BE2C (cell line): ENCODE measurements around the gene PCDHB12.
"Not testable (repeated sequence)": the region's sequence is repeated elsewhere in the genome, so short reads cannot be mapped to it uniquely, and the experiment has no call there.

Experiments
- DNase-seq: peaks from one replicate; pipeline ENCODE4 v3.0.0-alpha.2; 2020
- H3K27me3 ChIP-seq: fragments of 250-450 bp; sonication (Bioruptor Pico); 2 replicates; pipeline ENCODE4 v1.5.1; 2020; ENCODE audit warnings: mild to moderate bottlenecking
- H3K36me3 ChIP-seq: fragments of 250-450 bp; sonication (Bioruptor Pico); 2 replicates; pipeline ENCODE4 v1.5.1; 2020; ENCODE audit warnings: mild to moderate bottlenecking
- H3K4me1 ChIP-seq: fragments of 250-450 bp; sonication (Bioruptor Pico); 2 replicates; pipeline ENCODE4 v1.5.1; 2020
- H3K4me3 ChIP-seq: 2 replicates; pipeline ENCODE4 v1.5.1; 2011; ENCODE audit warnings: low read depth, low read length
- H3K9me3 ChIP-seq: fragments of 250-450 bp; sonication (Bioruptor Pico); 2 replicates; pipeline ENCODE4 v1.5.1; 2020
- TF ChIP-seq, protein P1 (sequence below): IDR thresholded peaks from 2 replicates; pipeline ENCODE4 v1.5.1; 2012; ENCODE audit warnings: mild to moderate bottlenecking, low read depth, low read length

Gene PCDHB12

DNA sequence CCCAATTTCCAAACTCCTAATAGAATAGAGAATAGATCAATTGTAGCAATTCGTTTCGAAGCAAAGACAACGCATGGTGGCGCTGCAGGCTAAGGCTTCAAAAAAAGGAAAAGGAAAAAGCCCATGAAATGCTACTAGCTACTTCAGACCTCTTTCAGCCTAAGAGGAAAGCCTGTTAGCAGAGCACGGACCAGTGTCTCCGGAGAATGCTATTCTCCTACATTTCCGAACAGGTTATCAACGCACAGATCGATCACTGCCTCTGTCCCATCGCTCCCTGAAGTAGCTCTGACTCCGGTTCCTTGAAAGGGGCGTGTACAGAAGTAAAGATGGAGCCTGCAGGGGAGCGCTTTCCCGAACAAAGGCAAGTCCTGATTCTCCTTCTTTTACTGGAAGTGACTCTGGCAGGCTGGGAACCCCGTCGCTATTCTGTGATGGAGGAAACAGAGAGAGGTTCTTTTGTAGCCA lies 36.8 kb downstream of the PCDHB12 start, which contains the start of gene PCDHB15:
PCDHB15 (plus strand) TSS at position 146 of the 468 bp plus-strand sequence; CDS start at position 330, 184 bp downstream.
- TF ChIP-seq, protein P1, sequence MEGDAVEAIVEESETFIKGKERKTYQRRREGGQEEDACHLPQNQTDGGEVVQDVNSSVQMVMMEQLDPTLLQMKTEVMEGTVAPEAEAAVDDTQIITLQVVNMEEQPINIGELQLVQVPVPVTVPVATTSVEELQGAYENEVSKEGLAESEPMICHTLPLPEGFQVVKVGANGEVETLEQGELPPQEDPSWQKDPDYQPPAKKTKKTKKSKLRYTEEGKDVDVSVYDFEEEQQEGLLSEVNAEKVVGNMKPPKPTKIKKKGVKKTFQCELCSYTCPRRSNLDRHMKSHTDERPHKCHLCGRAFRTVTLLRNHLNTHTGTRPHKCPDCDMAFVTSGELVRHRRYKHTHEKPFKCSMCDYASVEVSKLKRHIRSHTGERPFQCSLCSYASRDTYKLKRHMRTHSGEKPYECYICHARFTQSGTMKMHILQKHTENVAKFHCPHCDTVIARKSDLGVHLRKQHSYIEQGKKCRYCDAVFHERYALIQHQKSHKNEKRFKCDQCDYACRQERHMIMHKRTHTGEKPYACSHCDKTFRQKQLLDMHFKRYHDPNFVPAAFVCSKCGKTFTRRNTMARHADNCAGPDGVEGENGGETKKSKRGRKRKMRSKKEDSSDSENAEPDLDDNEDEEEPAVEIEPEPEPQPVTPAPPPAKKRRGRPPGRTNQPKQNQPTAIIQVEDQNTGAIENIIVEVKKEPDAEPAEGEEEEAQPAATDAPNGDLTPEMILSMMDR, result peak; percentile 45
- H3K4me3 ChIP-seq, result peak within 1 kb of the TSS; percentile 12; the same call in 1 of the 2 replicates
- no peaks in the 10 kb centered on the region for H3K4me1 ChIP-seq
- peak; percentile 33 for DNase-seq
- H3K36me3 ChIP-seq, result no peaks in the 10 kb centered on the region
- no peaks in the 10 kb centered on the region for H3K27me3 ChIP-seq
- H3K9me3 ChIP-seq, result no peaks in the 10 kb centered on the region; the same call in 1 of the 2 replicates

DNA sequence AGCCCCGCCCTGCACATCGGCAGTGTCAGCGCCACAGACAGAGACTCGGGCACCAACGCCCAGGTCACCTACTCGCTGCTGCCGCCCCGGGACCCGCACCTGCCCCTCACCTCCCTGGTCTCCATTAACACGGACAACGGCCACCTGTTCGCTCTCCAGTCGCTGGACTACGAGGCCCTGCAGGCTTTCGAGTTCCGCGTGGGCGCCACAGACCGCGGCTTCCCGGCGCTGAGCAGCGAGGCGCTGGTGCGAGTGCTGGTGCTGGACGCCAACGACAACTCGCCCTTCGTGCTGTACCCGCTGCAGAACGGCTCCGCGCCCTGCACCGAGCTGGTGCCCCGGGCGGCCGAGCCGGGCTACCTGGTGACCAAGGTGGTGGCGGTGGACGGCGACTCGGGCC lies 38.5 kb downstream of the PCDHB12 start:
- not testable (repeated sequence) for H3K4me3 ChIP-seq, H3K9me3 ChIP-seq, H3K36me3 ChIP-seq, H3K27me3 ChIP-seq, H3K4me1 ChIP-seq, DNase-seq

DNA sequence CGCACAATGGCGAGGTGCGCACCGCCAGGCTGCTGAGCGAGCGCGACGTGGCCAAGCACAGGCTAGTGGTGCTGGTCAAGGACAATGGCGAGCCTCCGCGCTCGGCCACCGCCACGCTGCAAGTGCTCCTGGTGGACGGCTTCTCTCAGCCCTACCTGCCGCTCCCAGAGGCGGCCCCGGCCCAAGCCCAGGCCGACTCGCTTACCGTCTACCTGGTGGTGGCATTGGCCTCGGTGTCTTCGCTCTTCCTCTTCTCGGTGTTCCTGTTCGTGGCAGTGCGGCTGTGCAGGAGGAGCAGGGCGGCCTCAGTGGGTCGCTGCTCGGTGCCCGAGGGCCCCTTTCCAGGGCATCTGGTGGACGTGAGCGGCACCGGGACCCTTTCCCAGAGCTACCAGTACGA lies 38.9 kb downstream of the PCDHB12 start:
- DNase-seq, H3K27me3 ChIP-seq, H3K4me3 ChIP-seq, H3K4me1 ChIP-seq, H3K9me3 ChIP-seq, H3K36me3 ChIP-seq: not testable (repeated sequence)

DNA sequence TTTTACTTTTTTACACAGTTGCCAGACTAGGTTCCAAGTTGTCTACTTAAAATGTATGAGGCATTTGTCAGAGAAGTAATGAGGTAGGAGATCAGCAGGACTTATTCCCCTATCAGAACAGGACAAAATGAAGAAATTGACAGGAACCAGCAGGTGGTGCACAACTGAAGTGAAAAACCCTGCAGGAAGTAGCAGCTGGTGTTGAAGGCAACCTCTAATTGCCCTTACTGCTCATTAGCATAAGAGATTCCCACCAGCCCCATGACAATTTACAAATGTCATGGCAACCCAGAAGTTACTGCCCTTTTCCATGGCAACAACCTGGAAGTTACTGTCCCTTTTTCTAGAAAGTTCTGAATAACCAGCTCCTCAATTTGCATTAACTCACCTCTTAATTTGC lies 42.1 kb downstream of the PCDHB12 start:
- no peak for DNase-seq
- Histone ChIP-seq H3K4me1 (no peaks in the 10 kb centered on the region), H3K36me3 (no peaks in the 10 kb centered on the region), H3K9me3 (peaks cover 4% of the 10 kb centered on the region), H3K4me3 (no peak overlapping the region), H3K27me3 (no peaks in the 10 kb centered on the region)
- TF ChIP-seq, protein P1, result no peak

DNA sequence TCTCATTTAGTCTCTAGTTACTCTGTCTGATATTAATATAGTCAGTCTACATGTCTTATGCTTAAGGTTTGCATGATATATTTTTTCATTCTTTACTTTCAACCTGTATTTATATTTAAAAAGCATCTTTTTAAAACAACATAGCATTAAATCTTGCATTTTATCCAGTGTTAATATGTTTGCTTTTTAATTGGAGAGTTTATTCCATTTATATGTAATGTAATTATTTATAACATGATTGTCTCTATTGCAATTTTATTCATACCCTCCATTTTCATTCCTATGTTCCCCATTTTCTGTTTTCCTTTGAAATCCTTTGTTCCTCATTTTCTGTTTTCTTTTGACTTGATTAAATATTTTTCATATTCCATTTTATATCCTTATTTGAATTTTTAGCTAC lies 49.9 kb downstream of the PCDHB12 start:
- Histone ChIP-seq H3K4me1 (no peaks in the 10 kb centered on the region), H3K4me3 (no peak overlapping the region), H3K27me3 (no peaks in the 10 kb centered on the region), H3K9me3 (peaks cover 14% of the 10 kb centered on the region), H3K36me3 (no peaks in the 10 kb centered on the region)
- no peak for DNase-seq
- TF ChIP-seq, protein P1, result no peak

DNA sequence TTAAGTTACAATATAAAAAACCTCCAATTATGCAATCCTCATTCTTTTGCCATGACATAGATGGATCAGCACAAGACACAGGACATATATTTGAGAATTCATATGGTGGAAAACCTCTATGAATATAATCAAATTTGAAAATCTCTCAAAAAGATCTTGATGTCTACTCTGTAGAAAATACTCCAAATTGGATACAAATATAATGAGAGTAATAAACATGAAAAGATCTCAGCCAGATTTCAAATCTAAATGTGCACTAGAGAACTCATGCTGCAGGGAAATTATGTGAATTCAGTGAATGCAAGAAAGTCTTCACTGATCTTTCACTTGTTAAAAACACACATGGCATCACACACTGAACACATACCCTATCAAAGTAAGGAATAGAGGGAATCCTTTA lies 50.4 kb downstream of the PCDHB12 start:
- H3K4me3 ChIP-seq, result no peak overlapping the region
- H3K36me3 ChIP-seq, result no peaks in the 10 kb centered on the region
- H3K4me1 ChIP-seq, result no peaks in the 10 kb centered on the region
- peaks cover 17% of the 10 kb centered on the region for H3K9me3 ChIP-seq
- TF ChIP-seq, protein P1, result no peak
- no peaks in the 10 kb centered on the region for H3K27me3 ChIP-seq
- no peak for DNase-seq

DNA sequence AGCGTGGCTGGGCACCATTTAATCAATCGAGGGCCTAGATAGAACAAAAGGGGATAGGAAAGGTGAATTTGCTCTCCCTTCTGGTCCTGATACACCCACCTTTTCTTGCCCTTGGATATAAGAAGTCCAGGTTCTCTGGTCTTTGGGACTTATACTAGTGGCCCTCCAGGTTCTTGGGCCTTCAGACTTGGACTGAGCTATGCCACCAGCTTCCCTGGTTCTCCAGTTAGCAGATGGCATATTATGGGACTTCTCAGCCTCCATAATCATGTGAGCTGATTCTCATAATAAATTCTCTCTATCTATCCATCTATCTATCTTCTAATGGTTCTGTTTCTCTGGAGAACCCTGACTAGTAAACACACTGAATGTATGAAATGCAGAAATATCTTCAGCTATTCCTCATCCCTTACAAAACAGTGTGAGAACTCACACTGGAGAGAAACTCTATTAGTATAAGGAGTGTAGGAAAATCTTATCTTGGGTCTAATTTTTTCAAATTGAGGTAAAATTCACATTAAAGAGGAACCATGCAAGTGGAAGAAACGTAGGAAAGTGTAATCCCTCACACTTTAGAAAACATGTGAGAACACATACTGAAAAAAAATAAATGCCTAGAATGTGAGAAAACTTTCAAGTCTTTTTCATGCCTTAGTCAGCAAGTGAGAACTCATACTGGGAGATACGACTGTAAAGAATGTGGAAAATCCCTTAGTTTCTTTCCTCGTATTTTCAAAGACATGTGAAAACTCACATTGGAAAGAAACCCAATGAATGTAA lies 52.1 kb downstream of the PCDHB12 start:
- H3K4me1 ChIP-seq, result no peaks in the 10 kb centered on the region
- H3K36me3 ChIP-seq, result no peaks in the 10 kb centered on the region
- no peak for DNase-seq
- peaks cover 17% of the 10 kb centered on the region for H3K9me3 ChIP-seq
- TF ChIP-seq, protein P1, result no peak
- H3K4me3 ChIP-seq, result no peak overlapping the region
- H3K27me3 ChIP-seq, result no peaks in the 10 kb centered on the region
